Stimulated activated CD8-positive, alpha-beta memory T cell treated with anti-CD3 and anti-CD28 coated beads, Interleukin-7, amount 100 ng/mL, for 1 hour (primary cell): ENCODE measurements around the gene MINAR2.

Experiments
- DNase-seq, 2 donors: peaks; one replicate each; pipeline ENCODE4 v3.0.0-alpha.2; 2020; ENCODE audit warnings: low read depth in 2 of 2

MINAR2 gene

GRCh38 chr5:129771058-129771838 is 23.4 kb downstream of the MINAR2 start:
- no peak for DNase-seq

- no peak for DNase-seq
Measured at GRCh38 chr5:129773376-129773775, 25.5 kb downstream of the MINAR2 start.

GRCh38 chr5:129781594-129781993 is 33.7 kb downstream of the MINAR2 start:
- no peak for DNase-seq

- no peak for DNase-seq
Measured at GRCh38 chr5:129803403-129803802, 55.5 kb downstream of the MINAR2 start.

- DNase-seq, result no peak
Measured at GRCh38 chr5:129804705-129805104, 56.8 kb downstream of the MINAR2 start.

- no peak for DNase-seq
Measured at GRCh38 chr5:129807162-129807814, 59.4 kb downstream of the MINAR2 start.
